ENCODE measurements around the gene LRRC52.
"Not testable (repeated sequence)": the region's sequence is repeated elsewhere in the genome, so short reads cannot be mapped to it uniquely, and the experiment has no call there.

LRRC52 gene

DNA sequence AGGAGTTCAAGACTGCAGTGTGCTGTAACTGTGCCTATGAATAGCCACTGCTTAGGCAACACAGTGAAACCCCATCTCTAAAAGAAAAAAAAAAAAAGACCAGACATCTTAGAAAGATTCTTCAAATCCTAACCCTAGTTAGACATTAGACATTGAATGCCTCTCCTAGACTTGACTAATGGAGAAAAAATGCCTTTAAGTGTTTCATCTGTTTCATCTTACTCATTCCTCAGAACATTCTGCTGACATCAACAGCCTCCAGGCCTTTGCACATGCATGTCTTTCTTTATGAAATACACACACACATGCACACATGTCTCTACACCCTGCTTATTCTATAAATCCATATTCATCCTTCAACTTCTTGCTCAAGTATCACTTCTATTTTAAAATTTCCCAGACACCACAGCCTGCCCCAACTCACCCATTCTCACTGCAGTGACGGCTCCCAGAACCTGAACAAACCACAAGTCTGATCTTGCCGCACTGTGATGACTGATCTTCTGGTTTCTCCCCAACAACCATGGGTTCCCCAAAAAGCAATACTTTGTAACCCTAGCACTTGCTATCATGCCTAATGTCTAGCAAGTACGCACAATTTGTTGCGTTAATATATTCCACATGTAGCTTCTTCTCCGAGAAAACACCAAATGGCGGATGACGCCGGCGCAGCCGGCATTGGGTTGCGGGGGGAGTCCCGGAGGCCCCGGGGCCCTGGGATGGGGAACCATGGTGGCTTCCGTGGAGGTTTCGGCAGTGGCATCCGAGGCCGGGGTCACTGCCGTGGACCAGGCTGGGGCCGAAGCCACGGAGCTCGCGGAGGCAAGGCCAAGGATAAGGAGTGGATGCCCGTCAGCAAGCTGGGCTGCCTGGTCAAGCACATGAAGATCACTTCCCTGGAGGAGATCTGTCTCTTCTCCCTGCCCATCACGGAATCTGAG is 37.4 kb downstream of the LRRC52 start:
- DNase-seq (ENCODE audit: low read depth in 1 of 2, low spot score in 1 of 2), result no peak

DNA sequence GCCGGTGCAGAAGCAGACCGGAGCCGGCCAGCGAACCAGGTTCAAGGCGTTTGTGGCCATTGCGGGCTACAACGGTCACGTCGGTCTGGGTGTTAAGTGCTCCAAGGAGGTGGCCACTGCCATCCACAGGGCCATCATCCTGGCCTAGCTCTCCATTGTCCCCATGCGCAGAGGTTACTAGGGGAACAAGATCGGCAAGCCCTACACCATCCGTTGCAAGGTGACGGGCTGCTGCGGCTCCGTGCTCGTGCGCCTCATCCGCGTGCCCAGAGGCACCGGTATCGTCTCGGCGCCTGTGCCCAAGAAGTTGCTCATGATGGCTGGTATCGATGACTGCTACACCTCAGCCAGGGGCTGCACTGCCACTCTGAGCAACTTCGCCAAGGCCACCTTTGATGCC is 38.1 kb downstream of the LRRC52 start:
- DNase-seq (ENCODE audit: low read depth in 1 of 2, low spot score in 1 of 2), result no peak

DNA sequence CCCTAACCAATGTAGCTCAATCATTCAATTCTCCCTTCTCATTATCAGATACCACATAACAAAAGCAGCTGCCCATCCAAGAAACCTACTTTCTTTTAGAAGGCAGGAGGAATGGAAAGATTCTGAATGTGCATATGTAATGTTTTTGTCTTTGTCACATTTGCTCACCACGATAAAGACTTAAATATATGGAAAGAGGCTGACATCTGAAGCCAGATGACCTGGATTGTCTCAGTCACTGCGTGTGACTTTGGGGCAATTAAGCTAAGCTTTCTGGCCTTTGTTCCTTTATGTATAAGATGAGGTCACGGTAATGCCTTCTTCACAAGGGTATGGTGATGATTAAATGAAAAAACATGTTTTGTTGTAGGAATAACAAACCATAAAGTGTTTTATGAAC is 42.6 kb downstream of the LRRC52 start:
- no peak for DNase-seq (ENCODE audit: low read depth in 1 of 2, low spot score in 1 of 2)

DNA sequence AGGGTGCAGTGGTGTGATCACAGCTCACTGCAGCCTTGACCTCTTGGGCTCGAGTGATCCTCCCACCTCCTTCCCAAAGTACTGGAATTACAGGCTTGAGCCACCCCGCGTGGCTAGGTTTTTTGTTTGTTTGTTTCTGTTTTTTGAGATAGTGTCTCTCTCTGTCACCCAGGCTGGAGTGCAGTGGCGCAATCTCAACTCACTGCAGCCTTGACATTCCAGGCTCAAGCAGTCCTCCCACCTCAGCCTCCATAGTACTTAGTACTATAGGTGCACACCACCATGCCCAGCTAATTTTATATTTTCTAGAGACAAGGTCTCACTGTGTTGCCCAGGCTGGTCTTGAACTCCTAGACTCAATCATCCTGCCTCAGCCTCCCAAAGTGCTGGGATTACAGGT is 47.6 kb downstream of the LRRC52 start:
- not testable (repeated sequence) for DNase-seq (ENCODE audit: low read depth in 1 of 2, low spot score in 1 of 2)

DNA sequence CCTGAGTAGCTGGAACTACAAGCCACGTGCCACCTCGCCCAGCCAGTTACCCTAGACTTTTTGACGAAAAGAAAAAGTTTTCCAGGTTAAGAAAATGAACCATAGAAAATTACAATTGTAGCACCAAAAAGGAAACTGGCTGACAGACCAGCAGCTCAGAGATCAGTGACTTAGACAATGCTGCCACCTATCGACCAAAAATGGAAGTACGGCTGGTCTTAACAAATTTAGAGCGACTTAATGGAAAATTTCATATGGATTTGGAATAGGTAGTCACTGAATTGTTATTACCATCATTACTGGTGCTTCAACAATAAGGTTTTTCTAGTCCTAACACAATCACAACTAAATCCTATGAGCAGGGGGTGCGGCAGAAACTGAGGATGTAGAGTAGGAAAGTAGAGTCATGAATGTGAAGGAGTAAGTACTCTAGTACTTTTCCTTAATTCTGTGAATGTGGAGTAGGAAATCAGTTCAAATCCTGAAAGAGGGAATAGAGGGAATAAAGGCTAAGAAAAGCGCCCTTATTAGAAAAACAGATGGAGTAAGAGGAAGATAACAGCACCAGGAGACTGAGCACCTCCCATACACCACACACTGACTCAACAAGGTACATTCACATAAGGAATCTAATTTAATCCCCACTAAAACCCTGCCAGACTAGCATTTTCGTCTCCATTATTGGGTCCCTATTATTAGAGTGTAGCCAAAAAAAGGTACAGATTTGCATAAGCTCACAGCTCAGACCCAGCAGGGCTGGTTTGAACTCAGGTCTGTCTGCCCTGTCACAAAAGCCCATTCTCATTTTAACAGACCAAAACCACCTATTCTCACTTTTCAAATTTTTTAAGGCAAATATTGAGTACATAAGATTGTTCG is 49.4 kb downstream of the LRRC52 start:
- peak; percentile 57 to 74 for DNase-seq (ENCODE audit: low read depth in 1 of 2, low spot score in 1 of 2)

DNA sequence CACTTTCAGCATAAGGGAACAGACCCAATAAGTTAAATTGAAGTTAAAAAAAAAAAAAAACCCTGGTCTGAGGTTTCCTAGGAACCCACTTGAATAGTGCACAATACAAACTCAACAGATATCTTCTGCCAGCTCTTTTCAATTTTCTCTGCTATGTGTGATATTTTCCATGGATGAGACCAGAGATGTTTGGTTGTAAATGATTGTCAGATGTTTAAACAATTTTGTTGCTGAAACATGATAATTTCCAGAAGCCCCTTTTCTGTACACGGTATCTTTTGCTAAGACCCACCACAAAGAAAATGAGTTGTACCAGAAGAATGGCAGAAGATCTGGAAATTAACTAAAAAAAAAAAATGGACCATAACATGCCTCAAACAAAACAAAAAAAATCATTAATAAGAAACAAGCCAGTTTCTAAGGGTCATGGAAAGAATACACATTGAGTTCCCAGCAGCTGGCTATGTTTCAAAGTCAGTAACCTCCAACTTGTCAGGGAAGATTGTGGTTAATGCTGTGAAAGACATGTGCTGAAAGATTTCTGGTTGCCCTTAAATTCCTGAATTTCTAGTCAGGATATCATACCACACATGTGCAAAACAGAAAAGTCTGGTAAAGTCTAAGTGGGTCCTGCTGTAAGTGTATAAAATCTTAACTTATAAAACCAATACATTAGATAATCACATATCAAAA is 51.6 kb downstream of the LRRC52 start:
- DNase-seq (ENCODE audit: low read depth in 1 of 2, low spot score in 1 of 2), result no peak

DNA sequence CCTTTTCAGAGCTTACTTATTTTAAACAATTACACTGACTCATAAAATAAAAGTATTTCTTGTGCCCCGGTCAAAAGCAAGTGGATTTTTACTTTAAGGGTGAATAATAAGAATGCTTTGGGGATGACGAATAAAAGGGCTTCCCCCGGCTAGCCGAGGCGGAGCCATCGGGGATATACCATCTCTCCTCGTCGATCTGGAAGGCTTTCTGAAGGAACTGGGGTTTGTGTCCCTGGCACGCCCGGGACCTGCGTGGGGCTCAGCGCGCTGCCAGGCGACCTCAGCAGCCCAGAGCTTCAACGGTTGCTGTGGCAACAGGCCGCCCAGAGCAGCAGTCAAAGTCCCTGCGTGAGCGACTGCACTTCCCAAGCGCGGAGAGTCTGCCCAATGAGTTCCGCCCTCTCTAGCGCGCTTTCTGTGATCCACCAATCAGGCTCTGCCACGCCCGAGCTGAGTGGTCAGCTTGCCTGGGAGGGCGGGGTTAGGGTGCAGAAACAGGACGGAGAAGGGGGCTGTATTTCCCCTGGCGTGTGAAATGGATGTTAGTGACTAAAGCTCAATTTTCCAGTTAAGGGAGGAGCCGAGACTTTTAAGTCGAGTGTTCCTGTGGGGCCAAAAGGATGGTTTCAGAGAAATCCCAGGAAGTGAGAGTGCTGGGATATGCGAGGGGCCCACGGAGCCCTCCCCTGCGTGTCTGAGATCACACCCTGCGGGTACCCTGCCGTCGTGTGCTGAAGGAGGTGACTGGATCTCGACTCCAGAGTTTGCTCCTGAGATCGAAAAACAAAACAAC is 54.3 kb downstream of the LRRC52 start:
- DNase-seq (ENCODE audit: low read depth in 1 of 2, low spot score in 1 of 2), result peak; percentile 82 to 94

DNA sequence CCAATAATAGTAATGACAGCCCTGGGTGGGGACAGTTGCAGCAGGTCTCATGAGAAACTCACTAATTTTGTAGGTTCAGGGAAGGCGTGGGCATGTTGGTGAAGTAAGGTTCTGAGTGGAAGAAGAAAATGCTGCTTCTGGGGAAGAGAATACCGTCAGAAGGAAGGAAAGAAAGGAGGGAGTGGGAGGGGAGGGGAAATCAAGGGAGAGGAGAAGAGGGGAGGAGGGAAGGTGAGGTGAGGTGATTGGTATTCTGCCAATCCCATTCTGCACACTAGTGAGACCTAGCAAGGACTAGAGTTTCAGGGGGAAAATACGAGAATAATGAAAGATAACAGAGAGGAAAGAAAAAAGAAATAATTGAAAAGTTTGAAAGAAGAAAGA is 54.9 kb downstream of the LRRC52 start:
- no peak for DNase-seq (ENCODE audit: low read depth in 1 of 2, low spot score in 1 of 2)

DNA sequence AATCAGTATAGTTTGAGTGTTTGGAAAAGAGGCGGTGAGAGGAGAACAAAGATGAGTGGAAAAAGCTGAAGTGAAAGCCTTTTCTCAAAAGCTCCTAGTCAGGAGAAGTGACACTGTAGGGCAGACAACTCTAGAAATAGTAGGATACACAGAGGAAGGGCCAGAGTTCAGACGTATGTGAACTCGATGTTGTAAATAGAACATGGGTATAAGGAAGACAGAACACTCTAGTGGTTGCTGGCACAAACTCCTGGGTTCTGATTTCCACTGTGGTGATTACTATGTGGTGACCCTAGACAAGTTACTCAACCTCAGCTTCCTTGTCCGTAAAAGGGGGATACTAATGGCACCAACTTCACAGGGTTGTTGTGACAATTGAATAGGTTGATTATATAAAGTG is 57.0 kb downstream of the LRRC52 start:
- DNase-seq (ENCODE audit: low read depth in 1 of 2, low spot score in 1 of 2), result no peak

DNA sequence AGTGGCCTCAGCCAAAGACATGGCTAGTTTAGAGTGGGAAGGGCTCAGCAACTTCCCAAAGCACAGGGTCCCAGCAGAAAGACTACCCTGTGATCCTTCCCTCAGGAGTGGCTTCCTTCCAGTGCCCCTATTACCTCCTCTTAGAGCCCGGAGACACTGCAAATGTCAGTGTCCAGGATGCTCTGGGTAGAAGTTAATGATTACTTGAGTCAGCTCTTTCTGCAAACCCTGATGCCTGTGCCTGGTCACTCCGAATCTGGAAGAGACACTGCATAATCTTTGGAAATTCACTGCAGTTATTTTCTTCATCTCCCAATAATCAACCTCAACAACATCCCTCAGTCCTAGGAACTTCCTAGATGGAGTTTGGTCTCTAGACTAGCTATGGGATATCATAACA is 60.0 kb downstream of the LRRC52 start:
- DNase-seq (ENCODE audit: low read depth in 1 of 2, low spot score in 1 of 2), result no peak

DNA sequence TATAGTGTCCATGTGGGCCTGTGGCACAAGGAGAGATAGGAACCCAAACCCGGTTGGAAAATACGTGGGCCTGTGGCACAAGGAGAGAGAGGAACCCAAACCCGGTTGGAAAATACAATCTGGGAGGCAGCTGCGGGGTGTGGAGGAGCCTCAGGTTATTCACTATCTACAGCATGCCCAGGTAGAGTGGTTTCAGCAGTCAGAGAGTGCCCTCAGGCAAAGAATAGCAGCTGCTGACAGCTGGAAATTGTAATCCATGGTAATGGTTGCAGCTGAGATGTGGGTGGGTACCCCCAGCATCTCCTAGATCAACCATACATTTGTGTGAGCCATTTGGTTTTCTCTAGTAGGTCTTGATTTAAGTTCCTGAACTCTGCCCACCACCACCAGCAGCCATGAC is 61.4 kb downstream of the LRRC52 start:
- no peak for DNase-seq (ENCODE audit: low read depth in 1 of 2, low spot score in 1 of 2)

DNA sequence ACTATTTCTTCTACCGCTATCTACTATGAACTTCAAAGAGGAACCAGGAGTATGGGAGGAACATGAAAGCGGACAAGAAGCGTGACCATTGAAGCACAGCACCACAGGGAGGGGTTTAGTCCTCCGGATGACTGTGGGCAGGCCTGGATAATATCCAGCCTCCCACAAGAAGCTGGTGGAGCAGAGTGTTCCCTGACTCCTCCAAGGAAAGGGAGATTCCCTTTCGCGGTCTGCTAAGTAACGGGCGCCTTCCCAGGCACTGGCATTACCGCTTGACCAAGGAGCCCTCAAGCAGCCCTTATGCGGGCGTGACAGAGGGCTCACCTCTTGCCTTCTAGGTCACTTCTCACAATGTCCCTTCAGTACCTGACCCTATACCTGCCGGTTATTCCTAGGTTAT is 62.9 kb downstream of the LRRC52 start:
- not testable (repeated sequence) for DNase-seq (ENCODE audit: low read depth in 1 of 2, low spot score in 1 of 2)

DNA sequence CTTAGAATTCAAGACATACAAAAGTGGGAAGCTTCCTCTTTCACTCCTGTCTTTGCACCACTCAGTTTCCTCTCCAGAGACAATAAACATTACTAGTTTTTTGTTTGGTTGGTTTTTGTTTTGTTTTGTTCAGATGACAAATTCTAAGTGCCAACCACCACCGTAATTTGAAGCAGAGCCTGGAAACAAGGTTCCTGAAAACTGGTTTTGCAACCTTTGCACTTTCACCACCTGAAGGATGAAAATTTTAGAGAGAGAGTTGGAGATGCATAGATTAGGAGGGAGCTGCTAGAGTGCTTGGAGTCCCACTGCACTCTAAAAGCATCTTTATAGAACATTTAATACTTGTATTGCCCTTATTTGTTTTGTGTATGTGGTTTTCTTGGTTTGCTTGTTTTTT is 67.1 kb downstream of the LRRC52 start:
- no peak for DNase-seq (ENCODE audit: low read depth in 1 of 2, low spot score in 1 of 2)

DNA sequence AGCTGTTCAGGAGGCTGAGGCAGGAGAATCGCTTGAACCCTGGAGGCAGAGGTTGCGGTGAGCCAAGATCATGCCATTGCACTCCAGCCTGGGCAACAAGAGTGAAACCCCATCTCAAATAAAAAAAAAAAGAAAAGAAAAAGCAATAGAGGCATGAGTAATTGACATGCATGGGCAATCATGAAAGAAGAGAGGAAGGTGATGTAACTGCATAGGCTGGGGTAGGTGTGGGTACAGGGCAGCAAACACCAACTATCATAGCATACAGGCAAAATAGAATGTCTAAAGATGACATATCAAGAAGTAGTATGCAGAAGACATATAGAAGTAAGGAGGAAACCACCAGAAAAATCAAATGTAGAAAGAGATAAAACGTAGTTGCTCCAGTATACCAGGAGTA is 68.3 kb downstream of the LRRC52 start:
- DNase-seq (ENCODE audit: low read depth in 1 of 2, low spot score in 1 of 2), result no peak
